Natural killer cell treated with Interleukin-12 subunit alpha and Interleukin-12 subunit beta and Interleukin-15 and Interleukin-18, amount 100 ng/mL, for 72 hours (primary cell): ENCODE data around the gene C1QTNF1. TPM values are rescaled to one million over a fixed set of nuclear protein-coding genes. Genes with fewer than 3 reads are reported as not detected.
A peak's percentile ranks its signal among the peaks of the same experiment; 100 is the strongest.
"Not testable (repeated sequence)": the region's sequence is repeated elsewhere in the genome, so short reads cannot be mapped to it uniquely, and the experiment has no call there.

Experiments
- ATAC-seq, 2 donors: fragments of 150-1000 bp; cut with Tn5 transposase in 1 of 2; sonication (Bioruptor Pico), chemical (Tn5 transposase) in 1 of 2; 2 replicates each; pipeline ENCODE4 v1.10.0; 2021
- DNase-seq: peaks from one replicate; pipeline ENCODE4 v3.0.0; 2022; ENCODE audit warnings: low spot score
- H3K27ac Mint-ChIP-seq, 2 donors: 1 replicate in 1 of 2; 2 replicates in 1 of 2; pipeline ENCODE4 v1.8.0; 2022; ENCODE audit warnings: mixed read lengths in 2 of 2, mild to moderate bottlenecking in 1 of 2, moderate library complexity in 1 of 2
- H3K27me3 Mint-ChIP-seq, 2 donors: 1 replicate in 1 of 2; 2 replicates in 1 of 2; pipeline ENCODE4 v1.8.0; 2022; ENCODE audit warnings: mixed read lengths in 2 of 2
- H3K36me3 Mint-ChIP-seq: one replicate; pipeline ENCODE4 v1.8.0; 2022; ENCODE audit warnings: mixed read lengths
- H3K4me1 Mint-ChIP-seq, 2 donors: 1 replicate in 1 of 2; 2 replicates in 1 of 2; pipeline ENCODE4 v1.8.0; 2022; ENCODE audit warnings: low read depth in 2 of 2, mixed read lengths in 2 of 2, mild to moderate bottlenecking in 1 of 2
- H3K4me3 Mint-ChIP-seq: one replicate; pipeline ENCODE4 v1.8.0; 2022; ENCODE audit warnings: mixed read lengths
- H3K9me3 Mint-ChIP-seq: 2 replicates; pipeline ENCODE4 v1.8.0; 2022; ENCODE audit warnings: mixed read lengths
- total RNA-seq, 2 donors: library from RNA; stranded (reverse); gene quantifications; one replicate each; pipeline ENCODE4 v1.2.3, GENCODE V29; 2022

The C1QTNF1 gene
- total RNA-seq, 2 donors from 2014 or later = not detected

GRCh38 chr17:79065105-79065670 is 41.2 kb downstream of the C1QTNF1 start:
- ATAC-seq (no peak), DNase-seq (peak; percentile 71)
- no peaks in the 10 kb centered on the region for H3K36me3 Mint-ChIP-seq

GRCh38 chr17:79066963-79067362 is 43.0 kb downstream of the C1QTNF1 start:
- H3K27me3 Mint-ChIP-seq = peaks cover 0 to 6% of the 10 kb centered on the region in 2 donors
- ATAC-seq (no peak), DNase-seq (peak; percentile 10)
- no peaks in the 10 kb centered on the region for H3K36me3 Mint-ChIP-seq
- peaks cover 3 to 5% of the 10 kb centered on the region in 2 donors for H3K4me1 Mint-ChIP-seq
- H3K9me3 Mint-ChIP-seq = no peaks in the 10 kb centered on the region
- H3K4me3 Mint-ChIP-seq = no peak overlapping the region
- H3K27ac Mint-ChIP-seq = no peak overlapping the region

More at GRCh38 chr17:79065105-79065670, 41.2 kb downstream of the C1QTNF1 start:
- peaks cover 0 to 3% of the 10 kb centered on the region in 2 donors for H3K27me3 Mint-ChIP-seq
- peaks cover 3 to 5% of the 10 kb centered on the region in 2 donors for H3K4me1 Mint-ChIP-seq
- H3K4me3 Mint-ChIP-seq = no peak overlapping the region
- H3K9me3 Mint-ChIP-seq = no peaks in the 10 kb centered on the region
- peak overlapping the region in 1 of 2 donors; percentile 76 for H3K27ac Mint-ChIP-seq

- H3K4me3 Mint-ChIP-seq = no peak overlapping the region
- H3K9me3 Mint-ChIP-seq = no peaks in the 10 kb centered on the region
- DNase-seq (peak; percentile 37), ATAC-seq (no peak)
- H3K27me3 Mint-ChIP-seq = peaks cover 0 to 3% of the 10 kb centered on the region in 2 donors
- H3K36me3 Mint-ChIP-seq = no peaks in the 10 kb centered on the region
- peaks cover 4 to 5% of the 10 kb centered on the region in 2 donors for H3K4me1 Mint-ChIP-seq
- no peak overlapping the region for H3K27ac Mint-ChIP-seq
Observed at GRCh38 chr17:79070266-79070880, 46.4 kb downstream of the C1QTNF1 start.

- Mint-ChIP-seq H3K9me3 (no peaks in the 10 kb centered on the region), H3K27ac (no peak overlapping the region), H3K27me3 (peaks cover 0 to 3% of the 10 kb centered on the region in 2 donors), H3K36me3 (no peaks in the 10 kb centered on the region), H3K4me3 (no peak overlapping the region), H3K4me1 (peaks cover 11% of the 10 kb centered on the region in 2 donors)
- DNase-seq (peak; percentile 41), ATAC-seq (no peak)
Observed at GRCh38 chr17:79071161-79071740, 47.3 kb downstream of the C1QTNF1 start.

GRCh38 chr17:79072544-79072943 is 48.6 kb downstream of the C1QTNF1 start:
- no peak overlapping the region for H3K4me3 Mint-ChIP-seq
- H3K27me3 Mint-ChIP-seq = peaks cover 0 to 3% of the 10 kb centered on the region in 2 donors
- DNase-seq (peak; percentile 35), ATAC-seq (no peak)
- peaks cover 11 to 13% of the 10 kb centered on the region in 2 donors for H3K4me1 Mint-ChIP-seq
- no peaks in the 10 kb centered on the region for H3K9me3 Mint-ChIP-seq
- H3K36me3 Mint-ChIP-seq = no peaks in the 10 kb centered on the region
- no peak overlapping the region for H3K27ac Mint-ChIP-seq

GRCh38 chr17:79073016-79073705 is 49.2 kb downstream of the C1QTNF1 start:
- ATAC-seq = no peak
- no peaks in the 10 kb centered on the region for H3K36me3 Mint-ChIP-seq
- H3K27ac Mint-ChIP-seq = no peak overlapping the region
- H3K4me3 Mint-ChIP-seq = no peak overlapping the region
- DNase-seq = peak; percentile 47
- no peaks in the 10 kb centered on the region for H3K9me3 Mint-ChIP-seq
- H3K4me1 Mint-ChIP-seq = peaks cover 11 to 13% of the 10 kb centered on the region in 2 donors
- H3K27me3 Mint-ChIP-seq = peaks cover 0 to 3% of the 10 kb centered on the region in 2 donors

GRCh38 chr17:79073706-79074088 is 49.7 kb downstream of the C1QTNF1 start:
- no peak for ATAC-seq
- Mint-ChIP-seq H3K27ac (no peak overlapping the region), H3K36me3 (no peaks in the 10 kb centered on the region), H3K27me3 (peaks cover 0 to 3% of the 10 kb centered on the region in 2 donors), H3K4me3 (no peak overlapping the region), H3K9me3 (no peaks in the 10 kb centered on the region), H3K4me1 (peaks cover 11 to 13% of the 10 kb centered on the region in 2 donors)
- peak; percentile 1 for DNase-seq

- not testable (repeated sequence) for H3K27me3 Mint-ChIP-seq, H3K36me3 Mint-ChIP-seq, DNase-seq, ATAC-seq, H3K9me3 Mint-ChIP-seq
- Mint-ChIP-seq H3K4me3 (peak overlapping the region; percentile 76), H3K4me1 (peaks cover 11 to 13% of the 10 kb centered on the region in 2 donors), H3K27ac (peak overlapping the region in 1 of 2 donors; percentile 44)
Observed at GRCh38 chr17:79074121-79074648, 50.2 kb downstream of the C1QTNF1 start.

GRCh38 chr17:79074649-79075445 is 50.9 kb downstream of the C1QTNF1 start, which contains the start of gene ENGASE:
Gene ENGASE, plus strand, starts transcription at chr17:79074824. Its CDS starts 121 bp downstream, at chr17:79074945.
- DNase-seq (peak; percentile 97), ATAC-seq (peak; percentile 97 to 98)
- no peaks in the 10 kb centered on the region for H3K36me3 Mint-ChIP-seq
- H3K9me3 Mint-ChIP-seq = no peaks in the 10 kb centered on the region
- peaks cover 11 to 13% of the 10 kb centered on the region in 2 donors for H3K4me1 Mint-ChIP-seq
- H3K27ac Mint-ChIP-seq = peak within 1 kb of the TSS; percentile 44 to 90
- peak within 1 kb of the TSS; percentile 88 for H3K4me3 Mint-ChIP-seq
- H3K27me3 Mint-ChIP-seq = peaks cover 0 to 3% of the 10 kb centered on the region in 2 donors

GRCh38 chr17:79075446-79075750 is 51.4 kb downstream of the C1QTNF1 start:
- Mint-ChIP-seq H3K9me3 (no peaks in the 10 kb centered on the region), H3K36me3 (peaks cover under 1% of the 10 kb centered on the region), H3K27ac (peak overlapping the region; percentile 34 to 90), H3K4me3 (peak overlapping the region; percentile 88), H3K27me3 (peaks cover 0 to under 1% of the 10 kb centered on the region in 2 donors), H3K4me1 (peaks cover 11 to 14% of the 10 kb centered on the region in 2 donors)
- peak in 1 of 2 donors; percentile 10 for ATAC-seq
- no peak for DNase-seq

- Mint-ChIP-seq H3K27me3 (no peaks in the 10 kb centered on the region), H3K27ac (peak overlapping the region; percentile 34 to 90)
- no peak for ATAC-seq
Observed at GRCh38 chr17:79075861-79076406, 52.0 kb downstream of the C1QTNF1 start.

GRCh38 chr17:79077587-79077986 is 53.6 kb downstream of the C1QTNF1 start:
- DNase-seq (no peak), ATAC-seq (no peak)
- Mint-ChIP-seq H3K9me3 (no peaks in the 10 kb centered on the region), H3K27me3 (no peaks in the 10 kb centered on the region), H3K4me3 (no peak overlapping the region), H3K36me3 (peaks cover 10% of the 10 kb centered on the region), H3K4me1 (peaks cover 11 to 16% of the 10 kb centered on the region in 2 donors), H3K27ac (no peak overlapping the region)

More at GRCh38 chr17:79075861-79076406, 52.0 kb downstream of the C1QTNF1 start:
- Mint-ChIP-seq H3K36me3 (peaks cover 5% of the 10 kb centered on the region), H3K4me3 (peak overlapping the region; percentile 88), H3K4me1 (peaks cover 11 to 16% of the 10 kb centered on the region in 2 donors), H3K9me3 (no peaks in the 10 kb centered on the region)
- peak; percentile 51 for DNase-seq
